ENCODE measurements around the gene CTDSPL.

DNA sequence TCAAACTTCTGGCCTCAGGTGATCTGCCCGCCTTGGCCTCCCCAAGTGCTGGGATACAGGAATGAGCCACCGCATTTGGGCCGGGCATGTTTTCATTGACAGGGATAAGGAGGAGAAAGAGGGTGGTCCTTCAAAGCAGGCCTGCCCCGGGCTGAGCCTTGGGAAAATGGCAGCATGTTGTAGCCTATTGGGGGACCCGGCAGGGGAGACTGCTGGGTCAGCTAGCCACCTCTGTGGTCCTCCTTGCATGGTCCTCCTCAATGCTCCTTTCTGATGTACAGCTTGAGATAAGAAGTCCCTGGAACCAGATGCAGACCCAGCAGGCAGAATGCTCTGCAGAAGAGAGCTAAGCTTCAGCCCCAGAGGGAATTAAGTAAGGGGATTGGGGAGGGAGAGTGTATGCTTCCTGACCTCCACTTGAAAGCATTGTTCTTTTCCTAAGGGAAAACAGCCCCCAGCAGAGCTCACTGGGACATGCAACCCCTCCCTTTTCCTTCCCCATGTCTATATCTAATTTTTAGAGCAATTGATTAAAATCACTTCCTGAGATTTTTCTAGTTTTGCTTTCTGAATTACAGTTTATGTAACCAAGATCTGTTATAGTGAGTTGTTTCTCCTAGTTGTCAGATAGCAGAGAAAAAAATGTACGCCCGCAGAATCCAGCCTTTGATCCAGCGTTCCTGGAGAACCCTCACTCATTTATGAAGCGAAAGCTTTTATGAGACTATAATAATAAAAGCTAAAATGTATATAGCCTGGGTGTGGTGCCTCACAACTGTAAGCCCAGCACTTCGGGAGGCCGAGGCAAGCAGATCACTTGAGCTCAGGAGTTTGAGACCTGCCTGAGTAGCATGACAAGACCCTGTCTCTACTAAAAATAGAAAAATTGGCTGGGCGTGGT lies 80.2 kb downstream of the CTDSPL start:
- TF ChIP-seq TAF1 (conservative IDR thresholded peaks at IDR 0.05) = no peak
- TF ChIP-seq, protein P1, sequence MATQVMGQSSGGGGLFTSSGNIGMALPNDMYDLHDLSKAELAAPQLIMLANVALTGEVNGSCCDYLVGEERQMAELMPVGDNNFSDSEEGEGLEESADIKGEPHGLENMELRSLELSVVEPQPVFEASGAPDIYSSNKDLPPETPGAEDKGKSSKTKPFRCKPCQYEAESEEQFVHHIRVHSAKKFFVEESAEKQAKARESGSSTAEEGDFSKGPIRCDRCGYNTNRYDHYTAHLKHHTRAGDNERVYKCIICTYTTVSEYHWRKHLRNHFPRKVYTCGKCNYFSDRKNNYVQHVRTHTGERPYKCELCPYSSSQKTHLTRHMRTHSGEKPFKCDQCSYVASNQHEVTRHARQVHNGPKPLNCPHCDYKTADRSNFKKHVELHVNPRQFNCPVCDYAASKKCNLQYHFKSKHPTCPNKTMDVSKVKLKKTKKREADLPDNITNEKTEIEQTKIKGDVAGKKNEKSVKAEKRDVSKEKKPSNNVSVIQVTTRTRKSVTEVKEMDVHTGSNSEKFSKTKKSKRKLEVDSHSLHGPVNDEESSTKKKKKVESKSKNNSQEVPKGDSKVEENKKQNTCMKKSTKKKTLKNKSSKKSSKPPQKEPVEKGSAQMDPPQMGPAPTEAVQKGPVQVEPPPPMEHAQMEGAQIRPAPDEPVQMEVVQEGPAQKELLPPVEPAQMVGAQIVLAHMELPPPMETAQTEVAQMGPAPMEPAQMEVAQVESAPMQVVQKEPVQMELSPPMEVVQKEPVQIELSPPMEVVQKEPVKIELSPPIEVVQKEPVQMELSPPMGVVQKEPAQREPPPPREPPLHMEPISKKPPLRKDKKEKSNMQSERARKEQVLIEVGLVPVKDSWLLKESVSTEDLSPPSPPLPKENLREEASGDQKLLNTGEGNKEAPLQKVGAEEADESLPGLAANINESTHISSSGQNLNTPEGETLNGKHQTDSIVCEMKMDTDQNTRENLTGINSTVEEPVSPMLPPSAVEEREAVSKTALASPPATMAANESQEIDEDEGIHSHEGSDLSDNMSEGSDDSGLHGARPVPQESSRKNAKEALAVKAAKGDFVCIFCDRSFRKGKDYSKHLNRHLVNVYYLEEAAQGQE (IDR thresholded peaks at IDR 0.05) = no peak
- TF ChIP-seq, protein P2, sequence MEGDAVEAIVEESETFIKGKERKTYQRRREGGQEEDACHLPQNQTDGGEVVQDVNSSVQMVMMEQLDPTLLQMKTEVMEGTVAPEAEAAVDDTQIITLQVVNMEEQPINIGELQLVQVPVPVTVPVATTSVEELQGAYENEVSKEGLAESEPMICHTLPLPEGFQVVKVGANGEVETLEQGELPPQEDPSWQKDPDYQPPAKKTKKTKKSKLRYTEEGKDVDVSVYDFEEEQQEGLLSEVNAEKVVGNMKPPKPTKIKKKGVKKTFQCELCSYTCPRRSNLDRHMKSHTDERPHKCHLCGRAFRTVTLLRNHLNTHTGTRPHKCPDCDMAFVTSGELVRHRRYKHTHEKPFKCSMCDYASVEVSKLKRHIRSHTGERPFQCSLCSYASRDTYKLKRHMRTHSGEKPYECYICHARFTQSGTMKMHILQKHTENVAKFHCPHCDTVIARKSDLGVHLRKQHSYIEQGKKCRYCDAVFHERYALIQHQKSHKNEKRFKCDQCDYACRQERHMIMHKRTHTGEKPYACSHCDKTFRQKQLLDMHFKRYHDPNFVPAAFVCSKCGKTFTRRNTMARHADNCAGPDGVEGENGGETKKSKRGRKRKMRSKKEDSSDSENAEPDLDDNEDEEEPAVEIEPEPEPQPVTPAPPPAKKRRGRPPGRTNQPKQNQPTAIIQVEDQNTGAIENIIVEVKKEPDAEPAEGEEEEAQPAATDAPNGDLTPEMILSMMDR (IDR thresholded peaks at IDR 0.05; ENCODE audit: low read depth, low read length, missing input control) = no peak
- TF ChIP-seq JUND (IDR thresholded peaks at IDR 0.05) = no peak
- TF ChIP-seq RAD21 (IDR thresholded peaks at IDR 0.05) = no peak
- TF ChIP-seq YY1 (IDR thresholded peaks at IDR 0.05) = no peak
- TF ChIP-seq, protein P3, sequence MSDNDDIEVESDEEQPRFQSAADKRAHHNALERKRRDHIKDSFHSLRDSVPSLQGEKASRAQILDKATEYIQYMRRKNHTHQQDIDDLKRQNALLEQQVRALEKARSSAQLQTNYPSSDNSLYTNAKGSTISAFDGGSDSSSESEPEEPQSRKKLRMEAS (IDR thresholded peaks at IDR 0.05) = no peak
